ENCODE measurements around the gene NLK. TPM values are rescaled to one million over a fixed set of nuclear protein-coding genes. Genes with fewer than 3 reads are reported as not detected.

NLK gene
- total and polyA plus RNA-seq, 2 of the 13 experiments (the other 11 are each of a cell fraction or from before 2014, with no cell fraction given) = 13.4 to 14.6 TPM

GRCh38 chr17:28188841-28189263 lies 146.4 kb downstream of the NLK start (continued):
- TF ChIP-seq, protein P1, sequence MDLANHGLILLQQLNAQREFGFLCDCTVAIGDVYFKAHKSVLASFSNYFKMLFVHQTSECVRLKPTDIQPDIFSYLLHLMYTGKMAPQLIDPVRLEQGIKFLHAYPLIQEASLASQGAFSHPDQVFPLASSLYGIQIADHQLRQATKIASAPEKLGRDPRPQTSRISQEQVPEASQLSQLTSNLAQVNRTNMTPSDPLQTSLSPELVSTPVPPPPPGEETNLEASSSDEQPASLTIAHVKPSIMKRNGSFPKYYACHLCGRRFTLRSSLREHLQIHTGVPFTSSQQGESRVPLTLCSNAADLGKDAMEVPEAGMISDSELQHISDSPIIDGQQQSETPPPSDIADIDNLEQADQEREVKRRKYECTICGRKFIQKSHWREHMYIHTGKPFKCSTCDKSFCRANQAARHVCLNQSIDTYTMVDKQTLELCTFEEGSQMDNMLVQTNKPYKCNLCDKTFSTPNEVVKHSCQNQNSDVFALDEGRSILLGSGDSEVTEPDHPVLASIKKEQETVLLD (CRISPR knock-in tag; IDR thresholded peaks at IDR 0.05; ENCODE audit: low read depth) = no peak
- TF ChIP-seq PHF5A (CRISPR knock-in tag; IDR thresholded peaks at IDR 0.05; ENCODE audit: low read depth, unreplicated experiment) = no peak

DNA sequence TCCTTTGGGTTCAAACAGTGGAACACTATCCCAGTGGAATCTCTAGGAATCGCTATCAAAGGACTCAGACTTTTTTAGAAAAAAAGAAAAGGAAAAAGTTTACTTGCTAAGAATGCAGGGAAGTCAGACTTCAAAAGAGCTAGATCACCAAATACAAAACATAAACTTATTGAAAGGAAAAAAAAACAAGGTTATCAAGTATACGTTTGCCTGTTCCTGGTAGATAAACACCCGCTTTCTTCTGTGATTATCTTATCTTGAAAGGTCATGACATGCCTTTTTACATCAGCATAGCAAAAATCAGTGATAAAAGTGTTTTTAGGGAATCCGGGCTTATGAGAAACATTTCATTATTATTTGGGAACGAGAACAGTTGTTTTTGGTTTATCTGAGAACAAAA lies 147.2 kb downstream of the NLK start:
- BruUV-seq (replicated peaks) = no TSS peak
- intact Hi-C loops (cut with micrococcal nuclease; ENCODE audit: unreplicated experiment) = no loop called here
- H3K9me3 ChIP-seq (ENCODE audit: low read length) = no peaks in the 10 kb centered on the region
- peak; percentile 57 for TF ChIP-seq BCL6 (CRISPR knock-in tag; IDR thresholded peaks at IDR 0.05)
- no peak for TF ChIP-seq WIZ (CRISPR knock-in tag; IDR thresholded peaks at IDR 0.05)
- no peak for TF ChIP-seq KDM2A (CRISPR knock-in tag; IDR thresholded peaks at IDR 0.05; ENCODE audit: borderline replicate concordance, low read depth)
- no peak for TF ChIP-seq MIER2 (CRISPR knock-in tag; IDR thresholded peaks at IDR 0.05)
- peak; percentile 46; the same call in 1 of the 2 replicates for TF ChIP-seq NR2F6 (IDR thresholded peaks at IDR 0.05)
- TF ChIP-seq NR2F6 (CRISPR knock-in tag; IDR thresholded peaks at IDR 0.05) = no peak
- no peak for TF ChIP-seq ZNF543 (CRISPR knock-in tag; IDR thresholded peaks at IDR 0.05)
- no peak for TF ChIP-seq ZNF460 (CRISPR knock-in tag; IDR thresholded peaks at IDR 0.05; ENCODE audit: borderline replicate concordance)
- TF ChIP-seq HOXD1 (CRISPR knock-in tag; IDR thresholded peaks at IDR 0.05) = no peak
- no peak for TF ChIP-seq ATF1 (CRISPR knock-in tag; IDR thresholded peaks at IDR 0.05)
- no peak for TF ChIP-seq REL (CRISPR knock-in tag; conservative IDR thresholded peaks at IDR 0.05)
- 75% methylated on average over 5 of the region's 5 CpGs for WGBS (ENCODE audit: low lambda C conversion rate)
- peaks cover 4 to 17% of the 10 kb centered on the region in 2 experiments; a peak in 4 of 5 replicates for H3K36me3 ChIP-seq (replicated peaks in 1 of 2; ENCODE audit: control insufficient read depth in 1 of 2, insufficient read depth in 2 of 2, low read length in 2 of 2)
- H3K27me3 ChIP-seq (ENCODE audit: control insufficient read depth in 1 of 2, insufficient read depth in 2 of 2, low read length in 2 of 2) = no peaks in the 10 kb centered on the region
- no peak for FAIRE-seq
- no peaks in the 10 kb centered on the region for H3K79me2 ChIP-seq (ENCODE audit: insufficient read depth, low read length)
- no peaks in the 10 kb centered on the region for H3K4me1 ChIP-seq (ENCODE audit: insufficient read depth, low read length)
- no peak overlapping the region for H3K27ac ChIP-seq (ENCODE audit: extremely low read length, insufficient read depth, low read length)
- DNase-seq (ENCODE audit: low spot score) = no peak
- POLR2A ChIA-PET = no interaction called here
- in situ Hi-C loops (cut with HindIII; ENCODE audit: extremely low pct_ligation_motif_present, low pct_unique_long_range_greater_than_20kb) = no loop called here
- no peak overlapping the region for H3K4me2 ChIP-seq (ENCODE audit: low read depth, low read length)
- no peak overlapping the region for H3K9ac ChIP-seq (ENCODE audit: insufficient read depth, low read depth, low read length)
- no peak overlapping the region for H2AFZ ChIP-seq (ENCODE audit: low read length)
- H4K20me1 ChIP-seq (ENCODE audit: insufficient read depth, low read length) = no peaks in the 10 kb centered on the region
- ATAC-seq = no peak
- CTCF ChIA-PET (ENCODE audit: low intra/inter-chr PET ratio, low total read pairs) = no interaction called here
- H3K4me3 ChIP-seq (replicated peaks in 1 of 3; ENCODE audit: insufficient read depth in 1 of 3, low read depth in 2 of 3, low read length in 3 of 3) = no peak overlapping the region
